ENCODE results near the gene LDHB.

The LDHB gene

DNA sequence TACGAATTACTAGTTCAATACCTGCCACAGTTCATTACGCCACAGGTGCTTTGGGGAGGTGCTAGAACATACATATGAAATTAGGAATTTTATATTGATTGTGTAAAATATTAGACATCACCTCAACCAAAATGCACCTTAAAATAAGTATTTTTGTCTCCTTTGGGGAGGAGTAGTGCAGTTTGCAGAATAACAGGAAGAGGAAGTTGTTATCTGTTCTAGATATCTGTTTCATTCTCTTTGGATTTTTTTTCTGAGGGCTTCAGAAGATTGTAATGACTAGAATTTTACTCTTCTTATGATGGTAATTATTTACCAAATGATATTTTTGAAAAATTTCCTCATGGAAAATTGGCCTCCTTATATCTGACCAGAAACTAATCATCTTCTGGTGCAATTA lies 43.1 kb downstream of the LDHB start:
- peak; percentile 52 for DNase-seq (ENCODE audit: low read depth)
- H3K4me3 ChIP-seq (ENCODE audit: low read depth, low read length), result no peak overlapping the region

DNA sequence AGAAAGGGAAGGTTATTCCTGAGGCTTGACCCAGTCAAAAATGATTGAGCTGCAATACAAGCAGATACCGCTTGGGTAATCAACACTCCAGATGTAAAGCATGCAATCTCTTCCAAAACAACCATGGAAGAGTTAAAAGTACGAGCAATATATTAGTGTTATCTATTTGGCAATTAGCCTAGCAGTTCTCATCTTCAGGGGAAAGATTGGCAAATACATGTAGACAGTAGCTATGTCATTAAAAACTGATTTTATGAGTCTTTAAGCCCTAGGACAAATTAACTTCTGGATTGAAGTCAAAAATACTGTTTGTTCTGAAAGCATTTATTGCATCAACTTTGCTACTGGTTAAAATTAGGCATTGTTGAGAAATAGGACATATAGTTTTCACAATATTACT lies 43.7 kb downstream of the LDHB start:
- peak; percentile 34 for DNase-seq (ENCODE audit: low read depth)
- H3K4me3 ChIP-seq (ENCODE audit: low read depth, low read length), result no peak overlapping the region
- TF ChIP-seq POLR2A (IDR thresholded peaks at IDR 0.05; ENCODE audit: extremely low read depth, insufficient read length) (no peak), CTCF (IDR thresholded peaks at IDR 0.05; ENCODE audit: low read depth, low read length) (no peak)
- TF ChIP-seq, protein P1, sequence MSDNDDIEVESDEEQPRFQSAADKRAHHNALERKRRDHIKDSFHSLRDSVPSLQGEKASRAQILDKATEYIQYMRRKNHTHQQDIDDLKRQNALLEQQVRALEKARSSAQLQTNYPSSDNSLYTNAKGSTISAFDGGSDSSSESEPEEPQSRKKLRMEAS (IDR thresholded peaks at IDR 0.05; ENCODE audit: low read depth, low read length), result no peak

More for the DNA sequence above, 43.1 kb downstream of the LDHB start:
- TF ChIP-seq POLR2A (IDR thresholded peaks at IDR 0.05; ENCODE audit: extremely low read depth, insufficient read length), result no peak
- TF ChIP-seq, protein P1 (IDR thresholded peaks at IDR 0.05; ENCODE audit: low read depth, low read length), result no peak
- no peak for TF ChIP-seq MYC (IDR thresholded peaks at IDR 0.05; ENCODE audit: low read depth, low read length)
- TF ChIP-seq CTCF (IDR thresholded peaks at IDR 0.05; ENCODE audit: low read depth, low read length), result no peak

DNA sequence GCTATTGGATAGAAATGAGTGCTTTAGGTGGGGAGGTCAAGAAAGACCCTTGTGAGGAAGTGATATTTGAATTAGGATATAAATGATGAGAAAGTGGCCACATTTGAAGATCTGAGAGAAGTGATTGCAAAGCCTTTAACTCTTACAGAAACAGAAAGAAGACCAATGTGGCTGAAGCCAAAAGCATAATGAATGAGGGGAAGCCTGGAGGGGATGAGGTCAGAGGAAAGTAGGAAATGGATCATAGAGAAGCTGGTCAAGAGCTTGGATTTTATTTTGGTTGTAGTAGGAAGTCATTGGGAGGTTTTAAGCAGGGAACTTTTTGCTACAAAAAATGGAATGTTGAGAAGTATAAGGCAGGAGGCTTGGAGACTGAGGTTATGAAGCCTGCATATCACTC lies 49.4 kb downstream of the LDHB start:
- no peak overlapping the region for H3K4me3 ChIP-seq (ENCODE audit: low read depth, low read length)
- no peak for DNase-seq (ENCODE audit: low read depth)
- TF ChIP-seq CTCF (IDR thresholded peaks at IDR 0.05; ENCODE audit: low read depth, low read length) (no peak), MYC (IDR thresholded peaks at IDR 0.05; ENCODE audit: low read depth, low read length) (no peak), POLR2A (IDR thresholded peaks at IDR 0.05; ENCODE audit: extremely low read depth, insufficient read length) (no peak)
- TF ChIP-seq, protein P1 (IDR thresholded peaks at IDR 0.05; ENCODE audit: low read depth, low read length), result no peak

DNA sequence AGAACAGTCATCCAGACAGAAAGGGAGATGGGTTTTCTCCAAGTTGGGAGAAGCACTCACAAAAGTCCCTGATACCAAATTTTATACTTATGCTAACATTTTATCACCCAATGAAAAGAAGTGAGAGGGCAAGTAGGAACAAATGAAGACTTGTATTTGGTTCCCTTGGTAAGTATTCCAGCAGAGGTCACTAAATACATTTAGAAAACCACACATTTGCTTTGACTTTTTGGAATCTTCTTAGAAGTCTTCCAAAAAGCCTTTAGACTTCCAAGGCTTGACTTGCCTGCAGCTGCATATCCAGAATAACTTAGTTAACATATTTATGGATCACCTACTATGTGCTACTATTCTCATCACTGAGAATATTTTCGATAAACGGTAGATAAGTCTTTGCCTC lies 49.9 kb downstream of the LDHB start:
- H3K4me3 ChIP-seq (ENCODE audit: low read depth, low read length), result no peak overlapping the region
- TF ChIP-seq MYC (IDR thresholded peaks at IDR 0.05; ENCODE audit: low read depth, low read length) (no peak), CTCF (IDR thresholded peaks at IDR 0.05; ENCODE audit: low read depth, low read length) (peak; percentile 19), POLR2A (IDR thresholded peaks at IDR 0.05; ENCODE audit: extremely low read depth, insufficient read length) (no peak)
- TF ChIP-seq, protein P1 (IDR thresholded peaks at IDR 0.05; ENCODE audit: low read depth, low read length), result no peak
- DNase-seq (ENCODE audit: low read depth), result peak; percentile 57

DNA sequence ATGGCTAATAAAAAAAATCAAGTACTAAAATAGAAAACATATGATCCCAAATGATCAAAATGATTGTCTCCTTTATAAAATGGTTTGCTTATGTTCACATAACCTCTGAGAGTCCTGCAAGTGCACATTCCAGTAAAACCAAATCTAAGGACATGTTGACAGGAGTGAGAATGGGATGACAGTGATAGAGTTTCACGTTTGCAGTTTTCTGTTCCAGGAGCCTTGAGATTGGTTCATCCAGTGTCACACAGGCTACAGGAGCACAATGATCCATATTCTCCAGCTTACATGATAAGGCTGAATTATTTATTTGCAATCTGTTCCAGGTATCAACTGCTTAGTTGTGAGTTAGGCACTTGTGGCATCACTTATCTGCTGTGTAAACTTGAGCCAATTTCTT lies 51.5 kb downstream of the LDHB start:
- no peak for TF ChIP-seq POLR2A (IDR thresholded peaks at IDR 0.05; ENCODE audit: extremely low read depth, insufficient read length)
- TF ChIP-seq CTCF (IDR thresholded peaks at IDR 0.05; ENCODE audit: low read depth, low read length), result no peak
- TF ChIP-seq, protein P1 (IDR thresholded peaks at IDR 0.05; ENCODE audit: low read depth, low read length), result no peak
- TF ChIP-seq MYC (IDR thresholded peaks at IDR 0.05; ENCODE audit: low read depth, low read length), result no peak
- no peak overlapping the region for H3K4me3 ChIP-seq (ENCODE audit: low read depth, low read length)
- no peak for DNase-seq (ENCODE audit: low read depth)

Measured in NB4 (cell line).